Measurements from ENCODE around the gene ANKRD11.
"Not testable (repeated sequence)": the region's sequence is repeated elsewhere in the genome, so short reads cannot be mapped to it uniquely, and the experiment has no call there.

The ANKRD11 gene

DNA sequence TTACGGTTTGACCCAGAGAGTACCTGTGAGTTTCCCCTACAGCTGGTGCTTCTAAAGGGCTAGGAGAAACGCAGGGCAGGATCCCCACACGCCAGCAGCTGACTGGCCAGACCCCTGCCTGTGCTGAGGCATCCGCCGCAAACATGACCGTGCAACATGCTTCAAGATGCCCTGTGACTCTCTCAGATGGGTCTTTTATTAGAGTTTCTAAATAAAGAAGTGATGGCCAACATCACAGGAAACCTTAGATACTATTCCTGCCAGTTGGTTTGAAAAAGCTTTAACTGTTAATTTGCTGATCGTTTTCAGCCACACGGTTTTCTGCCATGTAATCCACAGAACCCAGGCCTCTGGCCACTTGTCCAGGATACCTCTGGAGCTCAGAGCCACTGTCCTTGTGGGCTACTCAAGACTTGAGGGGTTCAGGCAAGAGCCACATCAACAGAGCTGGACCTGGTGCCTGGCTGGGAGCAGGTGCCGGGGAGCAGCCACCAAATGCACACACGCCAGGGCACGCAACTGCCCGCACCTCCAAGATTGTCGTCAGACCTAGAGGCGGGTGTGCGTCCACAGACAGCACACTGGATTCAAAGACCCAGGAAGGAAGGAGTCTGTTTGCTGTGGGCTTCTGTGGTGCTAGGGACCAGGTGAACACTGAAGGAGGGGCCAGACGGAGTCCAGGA is 154.4 kb downstream of the ANKRD11 start:
- DNase-seq (ENCODE audit: low read depth) = no peak
- H3K4me3 ChIP-seq (ENCODE audit: low read length) = no peak overlapping the region
- TF ChIP-seq CTCF (IDR thresholded peaks at IDR 0.05; ENCODE audit: insufficient read depth, low read depth, low read length, missing control alignments) = no peak

GRCh38 chr16:89334988-89335802 is 155.2 kb downstream of the ANKRD11 start:
- no peak for TF ChIP-seq CTCF (IDR thresholded peaks at IDR 0.05; ENCODE audit: insufficient read depth, low read depth, low read length, missing control alignments)
- H3K4me3 ChIP-seq (ENCODE audit: low read length) = no peak overlapping the region
- no peak for DNase-seq (ENCODE audit: low read depth)

DNA sequence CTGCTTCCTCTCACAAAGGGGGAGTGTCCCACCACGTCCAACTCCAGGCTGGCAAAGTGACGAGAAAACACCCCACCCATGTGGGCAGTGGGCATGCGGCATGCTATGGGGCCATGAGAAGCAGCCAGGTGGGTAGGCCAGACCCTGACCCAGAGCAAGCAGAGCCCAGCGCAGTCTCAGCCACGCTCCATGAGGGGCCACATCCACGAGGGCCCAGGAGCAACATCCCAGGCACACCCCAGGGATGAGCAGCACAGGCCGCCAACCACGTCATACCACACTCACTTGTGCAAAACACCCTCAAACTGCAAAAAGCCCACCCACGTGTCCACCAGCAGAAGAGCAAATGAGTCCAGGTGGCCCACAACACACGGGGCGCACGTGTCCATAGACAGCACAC is 155.9 kb downstream of the ANKRD11 start:
- TF ChIP-seq CTCF (IDR thresholded peaks at IDR 0.05; ENCODE audit: insufficient read depth, low read depth, low read length, missing control alignments) = no peak
- no peak for DNase-seq (ENCODE audit: low read depth)
- no peak overlapping the region for H3K4me3 ChIP-seq (ENCODE audit: low read length)

- DNase-seq (ENCODE audit: low read depth) = no peak
- H3K4me3 ChIP-seq (ENCODE audit: low read length) = no peak overlapping the region
- TF ChIP-seq CTCF (IDR thresholded peaks at IDR 0.05; ENCODE audit: insufficient read depth, low read depth, low read length, missing control alignments) = no peak
Observed at GRCh38 chr16:89334050-89334449, 156.3 kb downstream of the ANKRD11 start.

DNA sequence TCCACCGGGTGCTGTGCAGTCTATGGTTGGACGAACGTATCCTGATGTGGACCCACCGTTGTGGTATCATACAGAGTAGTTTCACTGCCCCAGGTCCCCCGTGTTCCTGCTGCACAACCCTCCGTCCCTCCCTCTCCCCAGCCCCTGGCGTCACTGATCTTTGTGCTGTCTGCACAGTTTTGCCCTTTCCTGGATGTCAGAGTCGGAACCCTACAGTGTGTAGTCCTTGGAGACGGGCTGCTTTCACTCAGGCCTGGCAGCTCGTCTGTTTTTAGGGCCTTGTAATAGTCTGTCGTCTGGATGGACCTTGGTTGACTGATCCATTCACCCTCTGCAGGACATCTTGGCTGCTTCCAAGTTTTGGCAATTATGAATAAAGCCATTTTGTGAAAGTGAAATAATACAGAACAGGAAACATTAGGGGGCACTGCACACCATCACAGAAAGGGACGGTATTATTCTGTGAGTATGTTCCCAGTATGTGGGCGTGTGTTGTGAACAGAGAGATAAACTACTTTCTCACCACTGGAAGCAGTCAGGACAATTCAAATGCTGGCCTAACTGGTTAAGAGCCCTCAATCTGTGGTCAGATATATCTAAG is 156.9 kb downstream of the ANKRD11 start:
- peak; percentile 63 for DNase-seq (ENCODE audit: low read depth)
- peak; percentile 11 for TF ChIP-seq CTCF (IDR thresholded peaks at IDR 0.05; ENCODE audit: insufficient read depth, low read depth, low read length, missing control alignments)
- not testable (repeated sequence) for H3K4me3 ChIP-seq (ENCODE audit: low read length)

- TF ChIP-seq CTCF (IDR thresholded peaks at IDR 0.05; ENCODE audit: insufficient read depth, low read depth, low read length, missing control alignments) = no peak
- no peak for DNase-seq (ENCODE audit: low read depth)
- H3K4me3 ChIP-seq (ENCODE audit: low read length) = no peak overlapping the region
Observed at GRCh38 chr16:89332902-89333245, 157.5 kb downstream of the ANKRD11 start.
